KOPT-K1 (cell line): ENCODE data around the gene ANKLE1.

Source experiments
- H3K27ac ChIP-seq: fragments of 200-600 bp; sonication (generic); 2 replicates; pipeline ENCODE4 v1.5.1; 2016; ENCODE audit warnings: antibody characterized with exemption, mild to moderate bottlenecking, low read depth, low read length; ENCODE audit not compliant: poor library complexity, severe bottlenecking
- H3K36me3 ChIP-seq: fragments of 200-600 bp; sonication (generic); 2 replicates; pipeline ENCODE4 v1.5.1; 2017; ENCODE audit warnings: antibody characterized with exemption, mild to moderate bottlenecking, low read length, moderate library complexity; ENCODE audit not compliant: insufficient read depth
- H3K9me3 ChIP-seq: fragments of 200-600 bp; sonication (generic); 2 replicates; pipeline ENCODE4 v1.5.1; 2017; ENCODE audit warnings: antibody characterized with exemption, low read length, mild to moderate bottlenecking; ENCODE audit not compliant: insufficient read depth, poor library complexity, severe bottlenecking

The ANKLE1 gene

GRCh38 chr19:17305517-17306284 is 24.0 kb downstream of the ANKLE1 start, which contains the start of gene MRPL34:
Gene MRPL34 (plus strand): TSS chr19:17305872. CDS start chr19:17305893, 21 bp downstream.
- H3K9me3 ChIP-seq = no peaks in the 10 kb centered on the region
- peaks cover 2% of the 10 kb centered on the region; the same call in 1 of the 2 replicates for H3K36me3 ChIP-seq
- peak within 1 kb of the TSS; percentile 93 for H3K27ac ChIP-seq

- peak overlapping the region; percentile 93 for H3K27ac ChIP-seq
- no peaks in the 10 kb centered on the region for H3K9me3 ChIP-seq
- 0 out of 2 replicates have a peak, but pooled peaks cover under 1% of the 10 kb centered on the region for H3K36me3 ChIP-seq
Measured at GRCh38 chr19:17306285-17306714, 24.6 kb downstream of the ANKLE1 start.

- peaks cover 17% of the 10 kb centered on the region for H3K36me3 ChIP-seq
- no peak overlapping the region for H3K27ac ChIP-seq
- no peaks in the 10 kb centered on the region for H3K9me3 ChIP-seq
Measured at GRCh38 chr19:17307876-17308377, 26.2 kb downstream of the ANKLE1 start.

- H3K9me3 ChIP-seq = no peaks in the 10 kb centered on the region
- H3K36me3 ChIP-seq = peaks cover 31% of the 10 kb centered on the region
- peak within 1 kb of the TSS; percentile 85 for H3K27ac ChIP-seq
Measured at GRCh38 chr19:17309198-17309964, 27.7 kb downstream of the ANKLE1 start, which contains the start of gene DDA1. Gene DDA1 (plus strand): TSS chr19:17309563. CDS start chr19:17309655, 92 bp downstream.

- peaks cover 37% of the 10 kb centered on the region for H3K36me3 ChIP-seq
- H3K27ac ChIP-seq = peak overlapping the region; percentile 85
- no peaks in the 10 kb centered on the region for H3K9me3 ChIP-seq
Measured at GRCh38 chr19:17309965-17310461, 28.3 kb downstream of the ANKLE1 start.

- H3K9me3 ChIP-seq = no peaks in the 10 kb centered on the region
- no peak overlapping the region for H3K27ac ChIP-seq
- peaks cover 51% of the 10 kb centered on the region for H3K36me3 ChIP-seq
Measured at GRCh38 chr19:17311455-17312188, 29.9 kb downstream of the ANKLE1 start.

GRCh38 chr19:17312189-17313113 is 30.8 kb downstream of the ANKLE1 start:
- no peak overlapping the region for H3K27ac ChIP-seq
- H3K36me3 ChIP-seq = peaks cover 51% of the 10 kb centered on the region
- no peaks in the 10 kb centered on the region for H3K9me3 ChIP-seq

GRCh38 chr19:17314007-17314593 is 32.4 kb downstream of the ANKLE1 start:
- H3K36me3 ChIP-seq = peaks cover 63% of the 10 kb centered on the region
- no peak overlapping the region for H3K27ac ChIP-seq
- no peaks in the 10 kb centered on the region for H3K9me3 ChIP-seq

GRCh38 chr19:17318966-17319365 is 37.3 kb downstream of the ANKLE1 start:
- Histone ChIP-seq H3K9me3 (no peaks in the 10 kb centered on the region), H3K27ac (no peak overlapping the region), H3K36me3 (peaks cover 75% of the 10 kb centered on the region)

- H3K9me3 ChIP-seq = no peaks in the 10 kb centered on the region
- peaks cover 68% of the 10 kb centered on the region for H3K36me3 ChIP-seq
- H3K27ac ChIP-seq = no peak overlapping the region
Measured at GRCh38 chr19:17319473-17320238, 38.0 kb downstream of the ANKLE1 start.

GRCh38 chr19:17320435-17320834 is 38.7 kb downstream of the ANKLE1 start:
- peaks cover 60% of the 10 kb centered on the region for H3K36me3 ChIP-seq
- H3K27ac ChIP-seq = no peak overlapping the region
- no peaks in the 10 kb centered on the region for H3K9me3 ChIP-seq

GRCh38 chr19:17321655-17322489 is 40.2 kb downstream of the ANKLE1 start:
- peaks cover 51% of the 10 kb centered on the region for H3K36me3 ChIP-seq
- H3K27ac ChIP-seq = no peak overlapping the region
- no peaks in the 10 kb centered on the region for H3K9me3 ChIP-seq
